Measurements from ENCODE around the gene KICS2.
A peak's percentile ranks its signal among the peaks of the same experiment; 100 is the strongest.

The KICS2 gene

DNA sequence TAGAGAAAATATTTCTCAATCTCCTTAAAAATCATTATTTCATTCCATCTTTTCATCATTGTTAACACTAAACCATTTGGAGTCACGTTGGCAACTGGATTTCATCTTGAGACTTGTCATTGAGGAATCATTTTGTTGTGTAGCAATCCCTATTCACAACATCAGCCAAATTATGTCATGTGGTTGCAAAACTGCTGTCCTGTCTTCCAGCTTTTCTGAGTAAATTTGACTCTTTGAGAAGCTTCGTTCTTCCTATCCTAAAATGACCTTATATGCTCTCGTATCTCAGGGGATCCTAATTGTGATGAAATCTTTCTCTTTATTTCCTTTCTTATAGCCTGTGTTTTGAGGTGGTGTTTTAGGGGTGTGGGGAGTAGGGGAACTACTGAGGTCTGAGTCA is 30.6 kb upstream of the KICS2 start:
- Histone ChIP-seq H3K9ac (ENCODE audit: low read length in 5 of 5) (peak overlapping the region in 2 of 5 donors; percentile 49 to 56), H3K27ac (ENCODE audit: low read depth, low read length) (peak overlapping the region; percentile 70)

DNA sequence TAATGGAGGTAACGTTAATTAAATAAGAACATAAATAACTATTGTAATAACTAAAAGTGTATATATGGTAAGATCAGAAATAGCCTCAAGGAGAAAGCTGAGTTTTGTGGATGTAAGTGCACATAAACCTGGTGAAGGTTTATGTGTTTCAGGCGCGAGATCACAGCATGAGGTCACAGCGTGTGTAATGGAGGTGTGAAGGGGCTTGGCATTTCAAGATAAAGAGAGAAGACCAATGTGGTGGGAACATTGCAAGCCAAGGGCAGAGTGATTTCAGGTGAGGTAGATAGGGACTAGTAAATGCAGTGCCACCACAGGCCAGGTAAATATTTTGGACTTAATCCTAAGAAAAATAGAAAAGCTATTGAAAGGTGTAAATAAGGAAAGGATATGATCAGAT is 21.7 kb upstream of the KICS2 start:
- H3K9me3 ChIP-seq (ENCODE audit: control insufficient read depth in 5 of 5, low read length in 5 of 5), result no peaks in the 10 kb centered on the region
- no peak overlapping the region for H3K27ac ChIP-seq (ENCODE audit: low read depth, low read length)
- H3K36me3 ChIP-seq (ENCODE audit: control insufficient read depth in 5 of 5, insufficient read depth in 5 of 5, low read length in 5 of 5), result no peaks in the 10 kb centered on the region
- H3K4me1 ChIP-seq (ENCODE audit: control insufficient read depth in 5 of 5, insufficient read depth in 5 of 5, low read length in 5 of 5), result no peaks in the 10 kb centered on the region
- no peaks in the 10 kb centered on the region for H3K27me3 ChIP-seq (ENCODE audit: control insufficient read depth in 5 of 5, insufficient read depth in 4 of 5, low read length in 5 of 5)
- no peak overlapping the region for H3K4me3 ChIP-seq (ENCODE audit: low read depth in 1 of 5, low read length in 5 of 5)
- H3K9ac ChIP-seq (ENCODE audit: low read length in 5 of 5), result no peak overlapping the region

More for the DNA sequence above, 30.6 kb upstream of the KICS2 start:
- Histone ChIP-seq H3K9me3 (ENCODE audit: control insufficient read depth in 5 of 5, low read length in 5 of 5) (no peaks in the 10 kb centered on the region), H3K36me3 (ENCODE audit: control insufficient read depth in 5 of 5, insufficient read depth in 5 of 5, low read length in 5 of 5) (no peaks in the 10 kb centered on the region), H3K27me3 (ENCODE audit: control insufficient read depth in 5 of 5, insufficient read depth in 4 of 5, low read length in 5 of 5) (no peaks in the 10 kb centered on the region), H3K4me1 (ENCODE audit: control insufficient read depth in 5 of 5, insufficient read depth in 5 of 5, low read length in 5 of 5) (peaks cover 2 to 10% (median 8%) of the 10 kb centered on the region in 5 donors), H3K4me3 (ENCODE audit: low read depth in 1 of 5, low read length in 5 of 5) (no peak overlapping the region)

DNA sequence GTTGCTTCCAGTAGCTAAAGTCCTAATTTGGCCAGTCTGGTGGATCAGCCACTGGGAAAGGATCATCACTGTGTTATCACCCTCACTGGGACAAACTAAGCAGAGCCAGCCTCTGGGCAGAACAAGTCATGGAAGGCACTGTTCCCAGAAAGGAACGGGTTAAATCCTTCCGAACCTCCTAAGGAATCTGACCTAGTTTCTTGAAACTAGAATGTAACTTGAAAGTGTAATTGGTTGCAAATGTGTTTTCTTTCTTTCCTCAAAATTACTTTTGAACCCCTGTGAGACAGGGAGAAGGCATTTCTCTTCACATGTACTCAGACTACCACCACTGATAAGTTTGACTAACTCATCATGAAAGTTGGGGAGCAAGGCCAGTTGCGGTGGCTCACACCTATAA is 18.7 kb upstream of the KICS2 start:
- H3K9ac ChIP-seq (ENCODE audit: low read length in 5 of 5), result no peak overlapping the region
- H3K4me3 ChIP-seq (ENCODE audit: low read depth in 1 of 5, low read length in 5 of 5), result no peak overlapping the region
- H3K27ac ChIP-seq (ENCODE audit: low read depth, low read length), result no peak overlapping the region
- H3K4me1 ChIP-seq (ENCODE audit: control insufficient read depth in 5 of 5, insufficient read depth in 5 of 5, low read length in 5 of 5), result peaks cover 0 to 2% (median 0%) of the 10 kb centered on the region in 5 donors
- no peaks in the 10 kb centered on the region for H3K27me3 ChIP-seq (ENCODE audit: control insufficient read depth in 5 of 5, insufficient read depth in 4 of 5, low read length in 5 of 5)
- no peaks in the 10 kb centered on the region for H3K9me3 ChIP-seq (ENCODE audit: control insufficient read depth in 5 of 5, low read length in 5 of 5)
- no peaks in the 10 kb centered on the region for H3K36me3 ChIP-seq (ENCODE audit: control insufficient read depth in 5 of 5, insufficient read depth in 5 of 5, low read length in 5 of 5)

DNA sequence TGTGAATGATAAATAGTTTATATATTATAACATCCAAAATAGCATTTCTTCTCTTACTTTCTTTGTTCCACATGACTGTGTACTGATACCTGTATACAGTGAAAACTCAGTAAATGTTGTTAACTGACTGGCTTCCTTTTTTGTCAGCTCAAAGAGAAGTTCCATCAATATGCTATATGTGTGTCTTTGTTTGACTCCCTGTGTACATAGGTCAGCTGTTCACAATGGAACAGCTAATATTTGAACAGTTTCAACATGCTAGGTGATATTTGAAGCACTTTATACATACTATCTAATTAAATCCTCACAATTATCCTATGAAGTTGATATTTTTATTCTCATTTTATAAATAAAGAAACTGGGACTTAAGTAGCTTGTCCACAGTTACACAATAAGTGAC is 15.3 kb upstream of the KICS2 start:
- no peak overlapping the region for H3K9ac ChIP-seq (ENCODE audit: low read length in 5 of 5)
- H3K27ac ChIP-seq (ENCODE audit: low read depth, low read length), result no peak overlapping the region
- H3K9me3 ChIP-seq (ENCODE audit: control insufficient read depth in 5 of 5, low read length in 5 of 5), result no peaks in the 10 kb centered on the region
- no peaks in the 10 kb centered on the region for H3K36me3 ChIP-seq (ENCODE audit: control insufficient read depth in 5 of 5, insufficient read depth in 5 of 5, low read length in 5 of 5)
- peaks cover 0 to 2% (median 0%) of the 10 kb centered on the region in 5 donors for H3K4me1 ChIP-seq (ENCODE audit: control insufficient read depth in 5 of 5, insufficient read depth in 5 of 5, low read length in 5 of 5)
- H3K4me3 ChIP-seq (ENCODE audit: low read depth in 1 of 5, low read length in 5 of 5), result no peak overlapping the region
- no peaks in the 10 kb centered on the region for H3K27me3 ChIP-seq (ENCODE audit: control insufficient read depth in 5 of 5, insufficient read depth in 4 of 5, low read length in 5 of 5)

DNA sequence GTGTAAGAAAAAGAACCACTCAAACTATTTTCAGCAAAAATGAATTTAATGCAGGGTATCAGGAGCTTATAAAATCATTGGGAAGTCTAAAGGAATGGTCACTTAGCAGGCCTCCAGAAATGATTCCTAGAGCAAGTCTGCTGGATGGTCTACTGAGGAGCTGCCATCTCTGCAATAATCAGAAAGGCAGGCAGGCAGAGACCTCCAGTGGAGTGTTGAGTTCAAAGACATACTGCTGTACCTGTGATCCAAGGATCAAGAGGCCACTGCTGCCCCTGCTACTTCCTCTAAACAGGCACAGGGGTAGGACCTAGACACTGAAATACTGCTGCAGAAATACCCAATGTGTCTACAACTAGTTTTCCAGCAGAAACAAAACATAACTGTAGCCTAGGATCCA is 14.5 kb upstream of the KICS2 start:
- Histone ChIP-seq H3K4me1 (ENCODE audit: control insufficient read depth in 5 of 5, insufficient read depth in 5 of 5, low read length in 5 of 5) (peaks cover 0 to 2% (median 0%) of the 10 kb centered on the region in 5 donors), H3K27me3 (ENCODE audit: control insufficient read depth in 5 of 5, insufficient read depth in 4 of 5, low read length in 5 of 5) (no peaks in the 10 kb centered on the region), H3K27ac (ENCODE audit: low read depth, low read length) (no peak overlapping the region), H3K4me3 (ENCODE audit: low read depth in 1 of 5, low read length in 5 of 5) (no peak overlapping the region), H3K36me3 (ENCODE audit: control insufficient read depth in 5 of 5, insufficient read depth in 5 of 5, low read length in 5 of 5) (no peaks in the 10 kb centered on the region), H3K9ac (ENCODE audit: low read length in 5 of 5) (no peak overlapping the region), H3K9me3 (ENCODE audit: control insufficient read depth in 5 of 5, low read length in 5 of 5) (no peaks in the 10 kb centered on the region)

DNA sequence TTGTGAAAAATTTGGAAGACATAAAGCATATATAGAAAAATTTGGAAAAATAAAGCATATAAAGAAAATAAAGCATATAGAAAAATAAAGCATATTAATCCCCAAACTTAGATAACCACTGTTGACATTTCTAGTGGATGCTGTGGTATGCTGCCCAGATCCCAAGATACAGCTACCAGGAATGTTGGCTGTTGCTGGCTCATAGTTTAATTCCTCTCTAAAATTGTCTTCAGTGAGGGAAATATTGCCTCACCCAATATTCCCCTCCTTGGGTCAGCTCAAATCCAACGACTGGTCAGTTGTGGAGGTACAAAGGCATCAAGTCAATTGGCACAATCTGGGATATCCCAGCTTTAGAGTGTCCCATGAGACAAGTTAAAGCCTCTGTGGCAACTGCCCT is 10.1 kb upstream of the KICS2 start:
- no peak overlapping the region for H3K9ac ChIP-seq (ENCODE audit: low read length in 5 of 5)
- H3K27ac ChIP-seq (ENCODE audit: low read depth, low read length), result no peak overlapping the region
- H3K27me3 ChIP-seq (ENCODE audit: control insufficient read depth in 5 of 5, insufficient read depth in 4 of 5, low read length in 5 of 5), result no peaks in the 10 kb centered on the region
- H3K36me3 ChIP-seq (ENCODE audit: control insufficient read depth in 5 of 5, insufficient read depth in 5 of 5, low read length in 5 of 5), result no peaks in the 10 kb centered on the region
- no peak overlapping the region for H3K4me3 ChIP-seq (ENCODE audit: low read depth in 1 of 5, low read length in 5 of 5)
- no peaks in the 10 kb centered on the region for H3K9me3 ChIP-seq (ENCODE audit: control insufficient read depth in 5 of 5, low read length in 5 of 5)
- peaks cover 0 to 2% (median 0%) of the 10 kb centered on the region in 5 donors for H3K4me1 ChIP-seq (ENCODE audit: control insufficient read depth in 5 of 5, insufficient read depth in 5 of 5, low read length in 5 of 5)

DNA sequence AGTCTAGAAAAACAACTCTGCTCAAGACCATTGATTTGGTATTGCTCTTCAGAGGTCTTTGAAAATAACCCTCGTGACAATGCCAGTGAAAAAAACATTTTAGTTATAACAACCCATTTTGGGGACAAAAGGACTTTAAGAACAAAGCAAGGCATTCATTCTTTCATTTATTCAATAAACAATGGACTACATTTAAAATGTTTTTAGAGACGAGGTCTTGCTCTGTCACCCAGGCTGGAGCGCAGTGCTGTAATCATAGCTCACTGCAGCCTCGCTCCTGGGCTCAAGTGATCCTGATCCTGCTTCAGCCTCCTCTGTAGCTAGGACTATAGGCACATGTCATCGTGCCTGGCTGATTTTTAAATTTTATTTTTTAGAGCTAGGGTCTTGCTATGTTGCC is 7.7 kb upstream of the KICS2 start:
- no peaks in the 10 kb centered on the region for H3K9me3 ChIP-seq (ENCODE audit: control insufficient read depth in 5 of 5, low read length in 5 of 5)
- H3K4me1 ChIP-seq (ENCODE audit: control insufficient read depth in 5 of 5, insufficient read depth in 5 of 5, low read length in 5 of 5), result no peaks in the 10 kb centered on the region
- H3K4me3 ChIP-seq (ENCODE audit: low read depth in 1 of 5, low read length in 5 of 5), result no peak overlapping the region
- H3K27ac ChIP-seq (ENCODE audit: low read depth, low read length), result no peak overlapping the region
- H3K9ac ChIP-seq (ENCODE audit: low read length in 5 of 5), result no peak overlapping the region
- H3K36me3 ChIP-seq (ENCODE audit: control insufficient read depth in 5 of 5, insufficient read depth in 5 of 5, low read length in 5 of 5), result no peaks in the 10 kb centered on the region
- no peaks in the 10 kb centered on the region for H3K27me3 ChIP-seq (ENCODE audit: control insufficient read depth in 5 of 5, insufficient read depth in 4 of 5, low read length in 5 of 5)

DNA sequence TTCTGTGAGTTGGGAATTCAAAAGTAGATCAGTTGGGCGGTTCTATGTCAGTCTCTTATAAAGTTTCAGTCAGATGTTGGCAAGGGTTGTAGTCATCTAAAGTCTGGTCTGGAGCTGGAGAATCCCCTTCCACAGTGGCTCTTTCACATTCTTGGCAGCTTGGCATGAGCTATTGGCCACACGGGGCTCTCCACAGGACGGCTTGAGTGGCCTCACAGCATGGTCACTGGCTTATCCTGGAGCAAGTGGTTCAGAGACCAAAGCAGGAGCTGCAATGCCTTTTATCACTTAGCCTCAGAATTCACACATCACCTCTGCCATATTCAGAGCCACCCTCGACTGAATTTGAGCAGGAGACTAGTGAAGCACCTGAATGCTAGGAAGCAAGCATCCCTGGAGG is 7.1 kb upstream of the KICS2 start:
- Histone ChIP-seq H3K36me3 (ENCODE audit: control insufficient read depth in 5 of 5, insufficient read depth in 5 of 5, low read length in 5 of 5) (no peaks in the 10 kb centered on the region), H3K27ac (ENCODE audit: low read depth, low read length) (no peak overlapping the region)

DNA sequence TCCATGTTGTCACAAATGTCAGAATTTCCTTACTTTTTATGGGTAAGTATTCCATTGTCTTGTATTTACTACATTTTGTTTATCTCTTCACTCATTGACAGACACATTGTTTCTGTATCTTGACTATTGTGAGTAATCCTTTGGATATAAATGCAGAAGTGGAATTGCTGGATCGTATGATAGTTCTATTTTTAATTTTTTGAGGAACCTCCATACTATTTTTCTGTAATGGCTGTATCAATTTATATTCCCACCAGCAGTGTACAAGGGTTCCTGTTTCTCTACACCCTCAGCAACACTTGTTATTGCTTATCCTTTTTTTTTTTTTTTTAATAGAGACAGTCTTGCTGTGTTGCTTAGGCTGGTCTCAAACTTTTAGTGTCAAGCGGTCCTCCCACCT is 3.5 kb upstream of the KICS2 start:
- no peaks in the 10 kb centered on the region for H3K36me3 ChIP-seq (ENCODE audit: control insufficient read depth in 5 of 5, insufficient read depth in 5 of 5, low read length in 5 of 5)
- no peaks in the 10 kb centered on the region for H3K27me3 ChIP-seq (ENCODE audit: control insufficient read depth in 5 of 5, insufficient read depth in 4 of 5, low read length in 5 of 5)
- no peaks in the 10 kb centered on the region for H3K9me3 ChIP-seq (ENCODE audit: control insufficient read depth in 5 of 5, low read length in 5 of 5)
- no peak overlapping the region for H3K27ac ChIP-seq (ENCODE audit: low read depth, low read length)
- peaks cover 2 to 12% (median 8%) of the 10 kb centered on the region in 5 donors for H3K4me1 ChIP-seq (ENCODE audit: control insufficient read depth in 5 of 5, insufficient read depth in 5 of 5, low read length in 5 of 5)
- H3K4me3 ChIP-seq (ENCODE audit: low read depth in 1 of 5, low read length in 5 of 5), result no peak overlapping the region
- H3K9ac ChIP-seq (ENCODE audit: low read length in 5 of 5), result no peak overlapping the region

More for the DNA sequence above, 7.1 kb upstream of the KICS2 start:
- H3K27me3 ChIP-seq (ENCODE audit: control insufficient read depth in 5 of 5, insufficient read depth in 4 of 5, low read length in 5 of 5), result no peaks in the 10 kb centered on the region
- no peaks in the 10 kb centered on the region for H3K9me3 ChIP-seq (ENCODE audit: control insufficient read depth in 5 of 5, low read length in 5 of 5)
- H3K4me3 ChIP-seq (ENCODE audit: low read depth in 1 of 5, low read length in 5 of 5), result no peak overlapping the region
- H3K9ac ChIP-seq (ENCODE audit: low read length in 5 of 5), result no peak overlapping the region
- H3K4me1 ChIP-seq (ENCODE audit: control insufficient read depth in 5 of 5, insufficient read depth in 5 of 5, low read length in 5 of 5), result no peaks in the 10 kb centered on the region

DNA sequence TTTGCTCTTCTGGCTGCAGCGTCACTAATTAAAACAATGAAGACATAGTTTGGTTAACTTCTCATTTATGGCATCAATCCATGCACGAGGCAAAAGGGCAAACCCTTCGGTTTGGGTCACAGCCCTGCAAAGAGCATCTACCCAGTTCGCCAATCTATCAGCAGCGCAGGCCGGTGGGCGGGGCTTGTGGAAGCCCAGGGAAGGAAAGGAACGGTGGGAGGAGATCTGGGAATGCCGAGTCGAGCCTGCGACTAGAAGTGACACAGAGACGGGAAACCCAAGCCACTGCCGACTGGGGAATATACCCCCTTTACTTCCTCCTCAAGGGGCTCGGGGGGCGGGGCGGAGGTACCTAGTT is 466 bp downstream of the KICS2 start:
- Histone ChIP-seq H3K36me3 (ENCODE audit: control insufficient read depth in 5 of 5, insufficient read depth in 5 of 5, low read length in 5 of 5) (no peaks in the 10 kb centered on the region), H3K4me3 (ENCODE audit: low read depth in 1 of 5, low read length in 5 of 5) (peak overlapping the region; percentile 82 to 97 (median 95)), H3K27ac (ENCODE audit: low read depth, low read length) (peak overlapping the region; percentile 99), H3K4me1 (ENCODE audit: control insufficient read depth in 5 of 5, insufficient read depth in 5 of 5, low read length in 5 of 5) (peaks cover 2 to 12% (median 8%) of the 10 kb centered on the region in 5 donors), H3K9me3 (ENCODE audit: control insufficient read depth in 5 of 5, low read length in 5 of 5) (no peaks in the 10 kb centered on the region), H3K9ac (ENCODE audit: low read length in 5 of 5) (peak overlapping the region; percentile 93 to 99 (median 99)), H3K27me3 (ENCODE audit: control insufficient read depth in 5 of 5, insufficient read depth in 4 of 5, low read length in 5 of 5) (no peaks in the 10 kb centered on the region)

DNA sequence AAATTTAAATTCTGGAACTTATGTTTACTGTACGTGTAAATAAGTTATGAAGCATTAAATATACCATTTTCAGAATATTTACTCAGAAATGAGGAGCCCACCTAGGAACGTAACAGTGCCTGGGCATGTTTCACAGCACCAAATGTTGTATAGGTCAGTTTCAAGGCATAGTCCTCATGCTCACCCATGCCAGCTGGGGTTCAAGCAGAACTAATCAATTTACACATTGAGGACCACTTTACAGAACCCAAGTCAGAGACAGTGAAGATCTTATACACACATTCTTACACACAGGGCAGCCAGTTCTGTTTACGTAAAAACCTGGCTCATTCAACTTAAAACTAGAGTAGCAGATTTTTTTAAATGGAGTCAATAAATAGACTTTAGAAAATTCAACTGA is 2.0 kb downstream of the KICS2 start:
- H3K9me3 ChIP-seq (ENCODE audit: control insufficient read depth in 5 of 5, low read length in 5 of 5), result no peaks in the 10 kb centered on the region

More for the DNA sequence above, 2.0 kb downstream of the KICS2 start:
- Histone ChIP-seq H3K4me1 (ENCODE audit: control insufficient read depth in 5 of 5, insufficient read depth in 5 of 5, low read length in 5 of 5) (peaks cover 2 to 12% (median 8%) of the 10 kb centered on the region in 5 donors), H3K27me3 (ENCODE audit: control insufficient read depth in 5 of 5, insufficient read depth in 4 of 5, low read length in 5 of 5) (no peaks in the 10 kb centered on the region), H3K27ac (ENCODE audit: low read depth, low read length) (no peak overlapping the region), H3K36me3 (ENCODE audit: control insufficient read depth in 5 of 5, insufficient read depth in 5 of 5, low read length in 5 of 5) (no peaks in the 10 kb centered on the region), H3K9ac (ENCODE audit: low read length in 5 of 5) (no peak overlapping the region), H3K4me3 (ENCODE audit: low read depth in 1 of 5, low read length in 5 of 5) (no peak overlapping the region)
